H1 (cell line): Measurements from ENCODE around the gene TRIM44. TPM values are rescaled to one million over a fixed set of nuclear protein-coding genes. Genes with fewer than 3 reads are reported as not detected.

ENCODE experiments used
- CHD7 ChIP-seq: fragments of 300-600 bp; sonication (generic); IDR thresholded peaks from 2 replicates; pipeline ENCODE4 v1.7.1; 2012; ENCODE audit warnings: low read length, moderate library complexity, mild to moderate bottlenecking, inconsistent platforms; ENCODE audit not compliant: insufficient replicate concordance
- SRF ChIP-seq: IDR thresholded peaks from 2 replicates; pipeline ENCODE4 v1.6.1; 2011; ENCODE audit warnings: mild to moderate bottlenecking, low read depth, low read length, moderate library complexity
- polyA plus RNA-seq, 7 experiments: library from polyadenylated mRNA; depleted of rRNA in 3 of 7; stranded (reverse) in 5 of 7; unstranded in 2 of 7; fragments of >200 nt in 5 of 7; fragments of 200-250 nt in 2 of 7; gene quantifications; 1 replicate in 5 of 7; 2 replicates in 1 of 7; 4 replicates in 1 of 7; pipeline versions ENCODE4 v1.2.1 to v1.2.3, GENCODE V29; 2011 to 2013; ENCODE audit warnings: missing spikeins in 2 of 7, mixed read lengths in 2 of 7
- total RNA-seq: library from RNA; stranded (reverse); fragmentation: NEBNext Ultra II Directional; extraction: Animal tissue kit (Norgen Biotek cat#: 25700); gene quantifications from 2 replicates; pipeline ENCODE4 v1.2.1, GENCODE V29; 2021

The TRIM44 gene
- total and polyA plus RNA-seq, 2 of the 8 experiments (the other 6 are each of a cell fraction or from before 2014, with no cell fraction given) = 13.9 to 34.4 TPM

GRCh38 chr11:35815556-35816315 is 153.2 kb downstream of the TRIM44 start (continued):
- no peak for TF ChIP-seq CHD7
- TF ChIP-seq SRF = no peak
